HG02759 (cell line): ENCODE measurements around the gene GRM7.
A peak's percentile ranks its signal among the peaks of the same experiment; 100 is the strongest.

Source experiments
- ATAC-seq: cut with Tn5 transposase; IDR thresholded peaks from one replicate; pipeline ENCODE4 v1.9.1; 2021; ENCODE audit warnings: mild to moderate bottlenecking, moderate library complexity; ENCODE audit not compliant: unreplicated experiment

Gene GRM7

DNA sequence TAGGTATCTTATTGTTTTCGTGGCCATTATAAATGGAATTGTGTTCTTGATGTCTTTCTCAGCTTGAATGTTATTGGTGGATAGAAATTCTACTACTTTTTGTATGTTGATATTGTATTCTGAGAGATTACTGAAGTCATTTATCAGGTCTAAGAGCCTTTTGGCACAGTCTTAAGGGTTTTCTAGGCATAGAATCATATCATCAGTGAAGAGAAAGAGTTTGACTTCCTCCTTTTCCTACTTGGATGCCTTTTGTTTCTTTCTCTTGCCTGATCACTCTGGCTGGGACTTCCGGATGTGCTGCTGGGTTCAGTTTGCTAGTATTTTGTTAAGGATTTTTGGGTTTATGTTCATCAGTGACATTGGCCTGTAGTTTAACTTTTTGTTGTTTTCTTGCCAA, 527.1 kb downstream of the GRM7 start:
- ATAC-seq = no peak

DNA sequence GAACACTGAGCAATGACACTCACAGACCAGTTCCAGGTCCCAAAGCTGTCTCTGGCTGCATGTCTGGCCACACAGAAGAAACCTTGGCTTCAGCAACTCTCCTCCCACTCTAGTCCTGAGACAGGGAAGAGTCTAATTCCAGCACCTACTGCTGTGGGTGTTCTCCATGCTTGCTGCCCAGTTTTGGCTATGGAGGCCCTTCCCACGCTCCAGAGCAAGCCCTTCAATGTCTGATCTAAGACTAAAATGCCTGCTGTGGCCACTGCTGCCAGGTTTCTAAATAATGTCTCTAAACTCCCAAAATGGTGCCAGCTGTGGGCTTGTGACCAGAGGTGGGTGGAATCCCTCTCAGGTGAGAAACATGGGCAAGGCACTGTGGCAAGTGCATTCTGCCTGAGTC, 531.3 kb downstream of the GRM7 start:
- ATAC-seq = no peak

DNA sequence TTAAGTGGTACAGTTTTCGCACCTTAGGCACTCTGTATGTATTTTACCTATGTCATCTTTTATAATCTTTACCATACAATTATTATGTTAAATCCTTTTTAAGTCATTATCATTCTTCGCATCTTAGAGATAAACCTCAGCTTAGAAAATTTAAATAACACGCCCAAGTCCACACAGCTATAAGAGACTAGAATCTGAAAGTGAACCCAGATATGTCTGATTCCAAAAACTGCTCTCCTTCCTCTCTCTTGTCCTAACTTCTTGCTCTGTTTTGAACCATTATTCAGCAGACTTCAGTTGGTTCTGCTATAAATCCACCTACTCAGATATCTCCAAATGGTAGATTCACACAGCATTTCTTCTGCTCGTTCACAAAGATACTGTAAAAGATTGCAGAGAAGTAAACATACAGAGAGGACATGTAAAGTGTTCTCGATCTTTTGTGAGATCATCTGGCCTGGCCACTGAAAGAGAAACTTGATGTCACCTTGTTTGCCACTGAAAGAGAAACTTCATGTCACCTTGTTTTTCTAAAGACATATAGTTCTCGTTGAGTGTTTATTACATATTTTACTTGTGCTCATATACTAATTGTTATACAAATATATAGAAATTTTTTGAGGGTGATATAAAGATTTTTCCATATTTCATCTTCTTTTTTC, 533.2 kb downstream of the GRM7 start:
- no peak for ATAC-seq

DNA sequence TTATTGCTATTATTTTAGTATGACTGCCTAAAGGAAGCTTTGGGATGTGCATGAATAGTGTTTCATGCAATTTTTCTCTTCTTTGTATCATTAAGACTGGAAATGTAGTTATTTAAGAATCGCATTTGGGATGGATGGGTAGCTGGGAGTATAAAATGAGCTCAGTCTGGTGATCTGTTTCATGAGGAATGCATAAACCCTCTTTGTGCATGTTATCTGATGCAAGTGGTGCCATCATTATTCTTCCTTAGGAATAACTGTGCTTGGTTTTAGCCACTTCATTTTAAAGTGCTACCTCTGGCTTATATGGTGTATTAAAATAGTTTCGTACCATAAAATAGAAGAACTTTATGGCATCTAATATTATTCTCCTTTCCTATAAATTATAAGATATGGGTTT, 535.6 kb downstream of the GRM7 start:
- no peak for ATAC-seq

DNA sequence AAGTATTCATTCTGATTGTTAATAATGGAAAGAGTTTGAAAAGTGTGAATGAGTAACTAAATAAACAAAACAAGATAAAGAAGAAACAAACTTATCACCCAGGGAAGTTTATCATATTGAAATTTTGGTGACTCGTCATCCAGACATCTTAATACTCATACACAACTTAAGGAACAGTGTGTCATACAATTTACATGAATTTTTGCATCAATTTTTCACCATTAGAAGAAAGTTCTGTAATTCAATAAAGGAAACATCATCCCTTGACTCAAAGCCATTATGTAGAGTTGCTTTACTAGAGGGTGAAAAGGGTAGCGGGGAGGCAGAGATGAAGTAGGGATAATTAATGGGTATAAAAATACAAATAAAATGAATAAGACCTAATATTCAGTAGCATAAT, 536.2 kb downstream of the GRM7 start:
- ATAC-seq = no peak

DNA sequence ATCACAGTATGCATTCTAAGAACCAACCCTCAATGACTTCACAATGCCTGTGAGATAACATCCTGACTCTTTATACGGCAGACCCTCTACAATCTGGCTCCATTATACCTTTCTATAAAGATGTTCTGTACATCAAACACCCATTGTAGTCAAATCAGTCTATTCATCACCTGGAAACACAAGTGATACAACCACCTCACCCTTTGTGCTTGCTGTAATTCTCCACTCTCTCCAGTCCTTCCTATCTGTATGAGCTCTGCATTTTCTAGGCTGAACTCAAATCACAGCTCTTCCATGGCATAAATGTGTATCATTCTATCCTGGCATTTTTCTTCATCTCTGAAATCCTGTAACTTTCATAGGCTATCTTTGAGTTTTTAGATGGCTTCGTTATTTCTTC, 539.4 kb downstream of the GRM7 start:
- no peak for ATAC-seq

DNA sequence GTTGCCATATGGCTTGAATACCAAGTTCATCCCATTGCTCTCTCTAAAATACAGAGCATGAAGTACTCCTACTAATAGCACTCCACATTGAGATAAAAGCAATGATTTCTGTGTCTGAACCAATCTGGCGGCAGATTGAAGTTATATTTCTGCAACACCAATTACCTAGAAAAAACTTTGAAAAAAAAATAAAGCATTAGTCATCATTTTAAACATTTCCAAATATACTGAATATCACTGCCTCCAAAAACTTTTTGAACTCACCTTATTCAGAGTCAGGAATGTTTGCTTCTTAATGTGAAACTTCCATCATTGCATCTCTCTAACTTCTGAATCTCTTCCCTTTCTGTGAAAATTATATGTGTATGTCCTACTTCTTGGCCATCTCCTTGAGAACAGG, 540.5 kb downstream of the GRM7 start:
- no peak for ATAC-seq

DNA sequence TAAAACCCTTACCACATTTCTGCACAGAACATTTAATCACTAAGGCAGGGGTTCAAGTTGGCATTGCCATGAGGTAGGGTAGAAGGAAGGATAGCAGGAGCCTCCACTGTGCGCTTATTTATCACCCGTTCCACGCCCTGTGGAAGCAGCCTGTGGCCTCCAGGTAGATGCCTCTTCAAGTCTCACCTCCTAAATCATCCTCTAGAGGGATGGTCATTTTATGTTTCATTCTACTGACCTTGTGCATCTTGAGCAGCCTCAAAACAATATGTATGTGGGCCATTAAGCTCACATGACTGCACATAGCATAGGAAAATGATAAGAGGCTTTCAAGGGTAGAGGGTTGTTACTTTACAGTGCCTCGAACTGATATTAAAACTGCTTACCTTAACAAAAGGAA, 546.2 kb downstream of the GRM7 start:
- no peak for ATAC-seq

DNA sequence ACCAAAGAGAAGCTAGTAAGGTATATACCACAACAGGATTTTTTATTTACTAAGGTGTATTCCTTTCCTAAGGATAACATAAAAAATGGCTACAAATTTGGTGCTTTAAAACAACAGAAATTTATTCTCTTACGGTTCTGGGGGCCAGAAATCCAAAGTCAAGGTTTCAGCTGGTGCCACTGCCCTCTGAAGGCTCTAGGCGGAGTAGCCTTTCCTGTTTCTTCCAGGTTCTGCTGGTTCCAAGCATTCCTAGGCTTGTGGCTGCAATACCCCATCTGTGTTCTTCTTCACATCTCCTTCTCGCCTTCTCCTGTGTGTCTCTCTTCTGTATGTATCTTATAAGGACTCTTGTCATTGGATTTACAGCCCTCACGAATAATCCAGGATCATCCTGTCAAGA, 549.9 kb downstream of the GRM7 start:
- ATAC-seq = no peak

DNA sequence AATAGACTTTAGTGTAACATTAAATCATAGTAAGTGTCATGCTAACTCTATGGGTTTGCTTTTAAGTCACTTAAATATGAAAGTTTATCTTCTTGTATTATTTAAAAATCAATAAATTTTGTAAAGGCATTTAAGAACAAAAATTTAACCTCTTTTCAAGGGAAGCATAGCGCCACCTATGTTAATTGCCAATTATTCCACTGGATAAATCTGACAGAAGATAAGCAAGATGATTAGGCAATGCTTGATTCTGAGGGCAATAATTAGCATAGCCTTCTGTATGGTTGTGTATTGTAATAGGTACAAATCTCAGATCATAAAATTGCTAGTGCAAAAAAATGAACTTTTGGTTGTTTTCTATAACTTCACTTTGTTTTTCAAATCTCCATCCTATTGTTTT, 560.1 kb downstream of the GRM7 start:
- ATAC-seq = no peak

DNA sequence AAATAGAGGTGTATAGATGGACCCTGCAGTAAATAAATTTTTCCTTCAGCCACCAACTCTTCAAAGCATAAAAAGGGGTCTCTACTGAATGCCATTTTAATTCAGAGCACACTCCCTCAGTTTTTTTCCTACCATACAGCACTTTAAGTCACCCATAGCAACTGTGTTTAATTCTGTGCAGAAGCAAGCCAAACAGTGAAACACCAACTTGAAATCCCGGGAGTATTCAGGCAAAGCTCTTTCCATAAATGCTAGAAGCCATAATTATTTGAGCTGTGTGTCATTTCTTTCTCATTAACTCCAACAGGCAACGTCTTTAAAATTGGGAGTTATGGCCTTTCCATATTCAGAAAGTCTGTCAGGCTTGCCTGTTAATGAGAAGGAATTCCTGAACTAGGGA, 562.1 kb downstream of the GRM7 start:
- no peak for ATAC-seq

DNA sequence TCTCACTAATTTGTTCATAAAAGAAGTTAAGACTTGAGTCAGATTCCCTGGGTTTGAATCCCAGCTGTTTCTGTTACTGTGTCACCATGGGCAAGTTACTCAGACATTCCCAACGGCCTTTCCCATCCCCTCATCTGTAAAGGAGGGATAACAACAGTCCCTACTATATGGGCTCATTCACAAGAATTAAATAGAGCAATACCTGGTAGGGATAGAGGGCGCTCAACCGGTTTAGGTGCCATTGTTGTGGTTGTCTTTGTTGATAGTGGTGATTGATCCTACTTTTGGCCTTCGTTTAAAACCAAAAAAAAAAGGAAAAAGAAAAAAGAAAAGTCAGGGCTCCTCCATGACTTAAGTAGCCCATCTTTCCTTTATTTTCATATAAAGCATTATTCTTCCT, 563.1 kb downstream of the GRM7 start:
- no peak for ATAC-seq

DNA sequence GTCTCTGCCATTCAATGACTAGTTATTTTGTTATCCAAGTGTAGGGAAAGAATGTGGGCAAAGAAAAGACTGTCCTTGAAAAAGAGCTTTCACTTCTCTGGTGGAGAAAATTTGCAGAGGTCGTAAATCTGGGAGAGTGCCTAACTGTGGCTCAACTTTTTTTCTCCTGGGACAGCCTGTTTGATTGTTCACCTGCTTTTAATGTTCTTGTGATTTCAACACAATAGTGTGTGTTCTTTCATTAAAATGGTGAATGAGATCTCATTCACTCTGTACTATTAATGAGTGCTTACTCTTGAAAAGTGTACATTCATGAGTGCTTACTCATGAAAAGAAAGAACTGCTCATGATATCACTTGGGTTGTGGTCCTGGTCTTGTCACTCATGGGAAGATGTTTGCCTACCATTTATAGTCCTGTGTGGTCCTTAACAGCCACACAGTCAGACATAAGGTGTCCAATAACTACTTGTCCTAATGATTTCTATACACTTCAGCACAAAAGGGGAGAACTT, 567.3 kb downstream of the GRM7 start:
- no peak for ATAC-seq

DNA sequence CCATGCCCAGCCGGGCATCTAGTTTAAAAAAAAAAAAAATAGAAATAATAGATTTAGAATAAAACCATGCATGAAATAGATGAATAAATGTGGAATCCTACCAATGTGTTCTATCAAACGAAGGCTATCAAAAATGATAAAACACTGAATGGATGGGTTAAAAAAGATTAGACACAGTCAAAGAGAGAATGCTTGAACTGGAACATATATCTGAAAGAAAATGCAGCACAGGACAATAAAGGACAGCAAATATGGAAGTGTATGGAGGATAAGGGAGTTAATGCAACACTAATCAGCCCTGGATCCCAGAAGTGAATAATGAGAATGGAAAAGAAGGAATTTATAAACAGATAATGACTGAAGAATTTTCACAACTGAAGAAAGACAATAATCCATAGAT, 571.7 kb downstream of the GRM7 start:
- no peak for ATAC-seq

DNA sequence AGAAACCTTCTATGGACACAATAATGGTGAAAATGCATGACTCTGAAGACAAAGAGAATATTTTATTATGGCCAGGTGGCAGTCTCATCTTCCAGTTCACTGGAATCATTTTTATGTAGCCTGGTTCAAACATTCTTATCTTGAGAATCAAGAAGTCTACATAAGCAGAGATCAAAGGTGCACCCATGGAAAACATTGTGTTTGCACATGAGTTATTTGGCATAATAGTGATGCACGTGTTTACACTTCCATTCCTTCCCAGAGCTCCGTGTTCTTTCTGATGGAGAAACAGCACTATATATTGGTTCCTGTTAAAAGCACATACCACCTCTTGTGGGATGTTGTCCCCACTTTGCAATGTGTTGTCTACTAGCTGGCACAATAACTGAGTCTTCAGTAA, 572.2 kb downstream of the GRM7 start:
- no peak for ATAC-seq

DNA sequence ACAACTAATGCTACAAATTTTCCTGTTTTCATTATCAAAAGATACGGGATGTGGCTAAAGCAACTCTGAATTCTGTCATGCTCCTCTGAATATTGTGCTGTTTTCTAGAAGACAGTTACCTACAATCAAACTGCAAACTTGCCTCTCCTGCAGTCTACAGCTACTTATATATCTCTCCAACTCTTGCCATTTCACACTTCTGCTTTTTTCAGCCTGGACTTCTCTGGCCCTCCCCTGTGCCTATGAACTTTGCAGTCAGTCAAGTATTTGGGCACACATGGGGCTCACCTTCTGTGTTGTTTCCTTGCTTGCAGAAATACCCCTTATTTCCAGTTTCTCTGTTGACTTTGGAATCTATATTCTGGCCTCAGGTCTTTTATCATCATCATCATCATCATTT, 575.6 kb downstream of the GRM7 start:
- no peak for ATAC-seq

DNA sequence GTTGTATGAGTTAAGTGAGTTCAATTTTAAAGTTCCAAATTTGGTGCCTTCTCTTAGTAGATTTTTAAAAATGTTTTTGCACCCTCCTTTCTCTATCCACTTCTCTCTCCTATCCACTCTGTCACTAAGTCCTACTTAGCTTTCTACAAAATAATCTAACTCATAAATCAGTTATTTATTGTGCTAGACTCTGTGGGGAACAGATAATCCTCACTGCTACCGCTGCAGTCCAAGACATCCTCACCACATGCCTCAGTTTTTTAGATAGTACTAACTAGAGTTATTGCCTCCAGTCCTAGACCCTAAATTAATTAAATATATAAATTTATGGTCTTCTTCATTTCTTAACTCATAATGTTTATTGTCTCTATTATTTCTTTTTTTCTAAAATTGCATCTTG, 576.3 kb downstream of the GRM7 start:
- ATAC-seq = no peak

DNA sequence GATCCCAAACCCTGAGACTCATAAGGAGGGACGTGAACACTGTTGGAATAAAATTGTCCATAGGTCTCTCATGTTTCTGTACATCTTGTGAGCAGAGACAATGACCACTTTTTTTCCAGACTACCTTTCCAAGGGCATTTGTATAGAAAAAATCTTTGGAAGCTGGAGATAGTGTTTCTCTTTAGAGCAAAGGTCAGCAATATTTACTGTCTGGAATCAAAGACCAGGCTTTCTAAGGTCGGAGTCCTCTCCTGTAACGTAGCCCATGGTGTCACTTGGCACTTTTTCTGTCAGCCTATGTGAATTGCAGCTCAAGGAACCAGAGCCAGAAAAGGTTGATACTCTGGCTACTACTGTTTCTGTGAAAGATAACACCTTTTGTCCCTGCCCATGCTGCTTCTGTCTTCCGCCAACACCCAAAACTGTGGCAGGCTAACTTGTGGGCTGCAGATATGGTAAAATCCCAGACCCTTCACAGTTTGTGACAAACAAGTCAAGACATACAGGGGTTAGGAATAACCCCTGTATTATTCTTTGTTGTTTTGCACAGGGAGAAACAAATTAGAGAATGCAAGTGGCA, 578.3 kb downstream of the GRM7 start:
- no peak for ATAC-seq

DNA sequence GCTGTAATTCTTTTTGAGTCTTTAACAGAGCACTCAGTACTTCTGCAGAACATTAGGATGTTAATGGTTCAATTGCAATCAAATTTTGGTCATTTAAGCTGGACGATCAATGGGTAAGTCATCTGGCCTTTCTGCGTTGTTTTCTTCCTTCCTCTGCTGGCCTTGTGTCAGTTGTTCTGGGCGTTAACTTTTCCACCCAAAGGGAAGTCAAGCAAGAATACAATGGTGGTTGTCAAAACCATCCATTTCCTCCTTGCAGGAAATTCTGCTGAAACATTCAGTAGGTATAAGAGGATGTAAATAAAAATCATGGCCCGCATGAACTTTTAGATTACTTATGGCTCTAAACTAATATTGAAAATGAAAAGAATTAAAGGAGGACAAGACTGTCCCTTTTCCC, 584.0 kb downstream of the GRM7 start:
- ATAC-seq = no peak

DNA sequence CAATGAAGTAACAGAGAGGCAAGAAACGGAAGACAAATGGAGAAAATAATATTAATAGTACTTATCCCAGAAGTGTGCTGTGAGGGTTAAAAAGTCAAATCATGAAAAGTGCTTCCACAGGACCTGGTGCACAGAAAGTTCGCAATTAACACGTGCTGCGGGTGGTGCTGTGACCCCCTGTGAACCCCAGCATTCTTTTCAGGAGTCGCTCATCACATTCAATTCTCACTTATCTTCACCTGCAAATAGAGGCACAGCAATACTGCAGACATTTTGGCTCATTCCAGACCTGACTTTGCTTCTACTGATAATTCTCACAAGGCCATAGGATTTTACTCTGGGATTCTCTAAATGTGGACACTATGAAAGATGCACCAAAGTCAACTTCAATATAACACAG, 584.4 kb downstream of the GRM7 start:
- ATAC-seq = no peak

DNA sequence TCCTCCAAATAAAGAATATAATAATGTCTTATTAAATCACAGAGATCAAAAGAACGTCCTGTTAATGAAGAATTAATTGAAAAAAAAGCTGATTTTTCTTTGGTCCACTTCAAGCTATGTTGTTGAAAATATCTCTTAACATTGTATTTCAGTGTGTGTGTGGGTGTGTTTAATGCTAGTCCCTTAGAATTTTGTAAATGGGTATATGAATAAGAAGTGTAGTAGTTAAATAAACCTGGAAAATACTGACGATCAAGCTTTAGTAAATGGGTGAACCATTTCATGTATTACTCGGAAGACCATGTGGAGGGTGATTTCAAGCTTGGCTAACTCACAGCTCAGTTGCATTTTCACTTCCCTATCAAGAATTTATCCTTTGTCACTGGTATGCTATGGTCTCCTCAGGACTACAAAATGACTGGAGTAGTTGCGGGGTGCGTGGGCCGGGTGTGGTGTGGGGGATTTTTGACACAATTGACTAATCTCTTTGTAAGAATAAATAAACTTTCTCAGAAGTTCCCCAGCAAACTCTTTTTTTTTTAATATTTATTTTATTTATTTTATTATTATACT, 586.4 kb downstream of the GRM7 start:
- peak; percentile 98 for ATAC-seq

DNA sequence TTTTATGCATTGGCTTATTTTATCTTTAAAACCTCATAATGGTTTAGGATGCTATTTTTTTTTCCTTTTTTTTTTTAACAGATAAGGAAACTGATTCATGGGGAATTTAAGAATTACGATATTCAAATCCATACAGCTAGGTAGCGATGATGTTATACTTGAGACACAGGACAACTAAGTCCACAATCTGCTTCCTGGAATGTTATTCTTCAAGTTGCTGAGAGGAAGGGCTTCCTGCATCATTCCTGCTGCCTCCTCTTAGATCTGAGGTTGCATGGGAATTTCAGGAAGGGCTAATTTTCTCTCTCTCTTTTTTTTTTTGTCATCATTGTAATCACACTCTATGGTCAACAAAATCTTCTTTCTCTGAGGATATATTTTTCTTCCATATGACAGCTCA, 595.5 kb downstream of the GRM7 start:
- no peak for ATAC-seq
